ENCODE data around the gene COX11. TPM values are rescaled to one million over a fixed set of nuclear protein-coding genes. Genes with fewer than 3 reads are reported as not detected.

The COX11 gene
- total RNA-seq, 1 experiment from 2014 or later = 126 TPM

DNA sequence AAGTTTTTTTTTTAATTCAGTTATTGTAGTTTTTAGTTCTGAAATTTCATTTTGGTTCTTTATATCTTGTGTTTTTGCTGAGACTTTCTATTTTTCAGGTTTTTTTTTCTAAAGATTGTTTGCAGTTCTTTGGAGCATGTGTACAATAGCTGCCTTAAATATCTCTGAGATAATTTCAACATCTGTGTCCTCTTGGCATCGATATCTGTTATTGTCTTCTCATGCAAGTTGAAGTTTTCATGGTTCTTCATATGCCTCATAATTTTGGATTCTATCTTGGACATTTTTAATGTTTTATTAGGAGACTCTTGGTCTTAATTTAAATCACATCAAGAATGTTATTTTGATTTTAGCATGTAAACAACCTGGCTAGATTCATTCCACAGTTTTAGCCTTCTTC is 22.8 kb downstream of the COX11 start:
- no peaks in the 10 kb centered on the region for H3K27me3 ChIP-seq (replicated peaks)
- DNase-seq (ENCODE audit: low read depth in 1 of 2, low spot score in 2 of 2) = no peak
- peaks cover 51% of the 10 kb centered on the region for H3K4me1 ChIP-seq (replicated peaks)
- H3K36me3 ChIP-seq = peaks cover 30% of the 10 kb centered on the region
- H3K27ac ChIP-seq = peak overlapping the region; percentile 88
- H3K9me3 ChIP-seq (replicated peaks) = no peaks in the 10 kb centered on the region
- no peak overlapping the region for H3K4me3 ChIP-seq

DNA sequence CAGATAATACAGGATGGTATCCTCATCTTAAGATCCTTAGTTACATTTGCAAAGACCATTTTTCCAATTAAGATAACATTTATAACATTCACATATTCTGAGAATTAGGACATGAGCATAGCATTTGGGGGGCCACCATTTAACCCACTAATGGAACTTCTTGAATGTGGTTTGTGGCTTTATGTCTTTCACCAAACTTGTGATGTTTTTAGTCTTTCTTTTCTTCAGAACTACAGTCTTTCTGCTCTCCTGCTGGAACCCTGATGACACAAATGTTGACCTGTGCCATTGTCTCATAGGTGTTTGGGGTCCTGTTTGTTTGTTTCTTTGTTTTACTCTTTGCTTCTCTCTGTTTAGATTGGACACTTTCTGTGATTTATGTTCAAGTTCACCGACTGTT is 23.2 kb downstream of the COX11 start:
- Histone ChIP-seq H3K27me3 (replicated peaks) (no peaks in the 10 kb centered on the region), H3K36me3 (peaks cover 30% of the 10 kb centered on the region), H3K9me3 (replicated peaks) (no peaks in the 10 kb centered on the region), H3K4me3 (no peak overlapping the region), H3K27ac (peak overlapping the region; percentile 88), H3K4me1 (replicated peaks) (peaks cover 51% of the 10 kb centered on the region)
- no peak for DNase-seq (ENCODE audit: low read depth in 1 of 2, low spot score in 2 of 2)

DNA sequence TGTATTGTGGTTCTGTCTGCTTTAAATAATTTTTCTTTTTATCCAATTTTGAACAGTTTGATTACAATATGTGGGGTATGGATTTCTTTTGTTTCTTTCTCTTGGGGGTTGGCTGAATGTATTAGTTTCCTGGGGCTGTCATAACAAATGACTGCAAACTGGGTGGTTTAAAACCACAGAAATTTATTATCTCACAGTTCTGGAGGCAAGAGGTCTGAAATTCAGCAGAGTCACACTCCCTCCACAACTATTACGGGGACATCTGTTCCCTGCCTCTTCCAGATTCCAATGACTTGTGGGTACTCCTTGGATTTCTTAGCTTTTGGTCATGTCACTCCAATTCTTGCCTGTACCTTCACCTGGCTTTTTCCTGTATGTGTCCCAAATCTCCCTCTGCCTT is 23.7 kb downstream of the COX11 start:
- Histone ChIP-seq H3K36me3 (peaks cover 30% of the 10 kb centered on the region), H3K4me1 (replicated peaks) (peaks cover 51% of the 10 kb centered on the region), H3K4me3 (no peak overlapping the region), H3K27me3 (replicated peaks) (no peaks in the 10 kb centered on the region), H3K27ac (peak overlapping the region; percentile 88), H3K9me3 (replicated peaks) (no peaks in the 10 kb centered on the region)
- DNase-seq (ENCODE audit: low read depth in 1 of 2, low spot score in 2 of 2) = peak; percentile 69 to 90

DNA sequence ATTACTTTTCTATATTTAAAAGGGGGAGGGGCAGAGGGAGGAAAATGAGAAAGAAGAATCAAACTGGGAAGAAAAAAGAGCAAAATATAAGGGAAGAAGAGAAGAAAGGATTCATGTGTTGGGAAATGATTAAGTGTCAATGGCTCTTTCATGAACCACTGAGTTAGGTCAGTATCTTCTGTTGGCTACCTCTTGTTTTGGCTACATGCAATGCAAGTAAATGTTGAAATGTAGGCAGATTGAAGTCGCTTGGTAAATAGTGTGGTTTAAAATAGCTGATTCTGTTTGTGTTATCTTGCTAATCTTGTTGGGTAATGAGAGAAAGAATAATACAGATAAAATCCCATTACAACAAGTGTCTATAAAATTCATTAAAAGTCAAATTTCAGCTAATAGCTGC is 27.2 kb downstream of the COX11 start:
- H3K36me3 ChIP-seq = peaks cover 42% of the 10 kb centered on the region
- peaks cover 37% of the 10 kb centered on the region for H3K4me1 ChIP-seq (replicated peaks)
- no peak for DNase-seq (ENCODE audit: low read depth in 1 of 2, low spot score in 2 of 2)
- no peaks in the 10 kb centered on the region for H3K27me3 ChIP-seq (replicated peaks)
- no peak overlapping the region for H3K27ac ChIP-seq
- no peaks in the 10 kb centered on the region for H3K9me3 ChIP-seq (replicated peaks)
- no peak overlapping the region for H3K4me3 ChIP-seq

DNA sequence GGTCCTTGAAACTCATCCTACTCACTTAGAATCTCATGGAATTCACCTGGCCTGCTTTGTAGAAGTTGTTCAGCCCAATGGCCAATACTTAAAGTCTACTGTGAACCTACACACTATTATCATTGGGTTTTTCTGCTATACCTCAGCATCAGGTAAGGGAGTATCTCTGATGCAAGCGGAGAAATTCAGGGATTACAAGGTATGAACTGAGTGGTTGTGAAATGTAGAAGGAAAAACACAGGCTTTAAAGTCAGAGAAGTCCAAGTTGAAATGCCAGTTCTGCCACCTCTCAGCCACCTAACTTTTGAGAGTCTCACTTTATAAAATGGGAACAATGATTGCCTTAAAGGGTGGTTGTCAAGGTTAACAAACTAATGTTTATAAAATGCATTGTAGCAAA is 31.0 kb downstream of the COX11 start:
- H3K4me1 ChIP-seq (replicated peaks) = peaks cover 35% of the 10 kb centered on the region
- peaks cover 73% of the 10 kb centered on the region for H3K36me3 ChIP-seq
- H3K27ac ChIP-seq = no peak overlapping the region
- H3K27me3 ChIP-seq (replicated peaks) = no peaks in the 10 kb centered on the region
- no peak overlapping the region for H3K4me3 ChIP-seq
- DNase-seq (ENCODE audit: low read depth in 1 of 2, low spot score in 2 of 2) = no peak
- no peaks in the 10 kb centered on the region for H3K9me3 ChIP-seq (replicated peaks)

DNA sequence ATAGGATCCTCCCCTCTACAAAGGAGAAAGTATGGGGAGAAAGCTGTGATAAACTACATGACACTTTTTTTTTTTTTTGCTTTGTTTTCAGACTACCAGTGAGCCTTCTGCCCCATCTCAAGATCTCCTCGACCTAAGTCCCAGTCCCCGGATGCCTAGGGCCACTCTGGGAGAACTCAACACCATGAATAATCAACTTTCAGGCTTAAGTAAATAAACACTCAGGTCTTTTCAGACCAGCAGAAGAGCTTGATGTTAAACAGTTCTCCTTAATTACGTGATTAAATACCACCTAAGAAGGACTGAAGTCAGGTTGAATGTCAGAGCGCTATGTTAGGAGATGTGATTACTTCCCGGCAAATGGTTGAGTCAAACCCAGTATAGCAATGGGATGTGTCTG is 31.4 kb downstream of the COX11 start:
- H3K36me3 ChIP-seq = peaks cover 75% of the 10 kb centered on the region
- no peak overlapping the region for H3K27ac ChIP-seq
- no peaks in the 10 kb centered on the region for H3K9me3 ChIP-seq (replicated peaks)
- peak in 1 of 2 experiments; percentile 26 for DNase-seq (ENCODE audit: low read depth in 1 of 2, low spot score in 2 of 2)
- H3K4me3 ChIP-seq = no peak overlapping the region
- no peaks in the 10 kb centered on the region for H3K27me3 ChIP-seq (replicated peaks)
- H3K4me1 ChIP-seq (replicated peaks) = peaks cover 39% of the 10 kb centered on the region

DNA sequence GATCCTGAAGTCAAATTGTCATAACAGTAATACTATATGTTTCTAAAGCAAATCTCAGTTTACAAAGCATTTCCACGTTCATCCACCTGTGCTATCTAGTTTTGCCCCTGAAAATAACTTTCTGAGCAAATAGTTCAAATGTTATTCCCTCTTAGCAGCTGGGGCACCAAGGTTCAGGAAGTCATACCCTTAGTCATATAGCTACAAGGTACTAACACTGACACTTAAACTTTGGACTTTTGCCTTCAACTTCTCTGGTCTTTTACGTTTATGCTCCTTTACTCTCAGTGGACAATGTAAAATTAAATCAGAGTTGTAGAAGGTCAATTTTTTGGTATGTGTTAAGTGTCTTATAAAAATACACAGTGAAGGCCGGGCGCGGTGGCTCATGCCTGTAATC is 33.0 kb downstream of the COX11 start:
- no peaks in the 10 kb centered on the region for H3K9me3 ChIP-seq (replicated peaks)
- H3K27ac ChIP-seq = no peak overlapping the region
- H3K36me3 ChIP-seq = peaks cover 70% of the 10 kb centered on the region
- H3K27me3 ChIP-seq (replicated peaks) = no peaks in the 10 kb centered on the region
- no peak overlapping the region for H3K4me3 ChIP-seq
- DNase-seq (ENCODE audit: low read depth in 1 of 2, low spot score in 2 of 2) = no peak
- H3K4me1 ChIP-seq (replicated peaks) = peaks cover 39% of the 10 kb centered on the region

DNA sequence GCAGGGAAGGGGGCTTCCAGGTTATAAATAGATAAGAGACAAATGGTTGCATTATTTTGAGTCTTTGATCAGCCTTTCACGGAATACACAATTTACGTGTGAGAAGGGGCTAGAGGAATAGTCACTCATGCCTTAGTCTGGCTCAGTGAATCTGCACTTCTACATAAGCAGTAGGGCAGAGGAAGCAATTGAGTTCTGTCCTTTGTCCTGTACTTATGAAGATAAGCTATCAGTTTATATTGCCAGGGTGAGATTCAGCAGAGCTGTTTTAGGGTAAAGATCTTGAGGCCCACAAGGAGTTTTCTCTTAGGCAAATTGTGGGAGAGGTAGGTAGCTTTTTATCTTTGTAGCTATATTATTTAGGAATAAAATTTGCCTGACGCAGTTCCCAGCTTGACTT is 34.5 kb downstream of the COX11 start:
- Histone ChIP-seq H3K4me3 (no peak overlapping the region), H3K36me3 (peaks cover 63% of the 10 kb centered on the region), H3K9me3 (replicated peaks) (no peaks in the 10 kb centered on the region), H3K27ac (no peak overlapping the region), H3K4me1 (replicated peaks) (peaks cover 41% of the 10 kb centered on the region), H3K27me3 (replicated peaks) (no peaks in the 10 kb centered on the region)
- DNase-seq (ENCODE audit: low read depth in 1 of 2, low spot score in 2 of 2) = no peak

DNA sequence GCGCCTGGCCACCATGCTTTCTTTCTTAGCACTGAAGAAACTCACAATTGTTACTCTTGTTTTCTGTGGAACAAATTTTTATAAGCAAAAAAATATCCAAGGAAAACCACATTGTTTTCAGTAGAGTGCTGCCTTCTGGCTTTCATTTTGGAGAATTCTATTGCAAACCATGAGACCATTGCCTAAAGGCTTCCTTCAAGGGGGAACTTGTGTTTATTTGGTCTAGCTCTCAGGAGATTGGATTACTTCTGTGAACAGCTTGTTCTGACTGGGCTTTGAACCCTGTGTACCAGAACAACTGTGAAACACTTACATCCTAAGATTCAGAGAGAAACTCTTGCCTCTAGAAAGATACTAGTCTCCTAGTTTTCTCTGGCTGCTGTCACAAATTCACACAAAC is 35.7 kb downstream of the COX11 start:
- DNase-seq (ENCODE audit: low read depth in 1 of 2, low spot score in 2 of 2) = peak in 1 of 2 experiments; percentile 68
- Histone ChIP-seq H3K27ac (peak overlapping the region; percentile 21; the same call in 1 of the 2 replicates), H3K27me3 (replicated peaks) (no peaks in the 10 kb centered on the region), H3K4me3 (no peak overlapping the region), H3K36me3 (peaks cover 60% of the 10 kb centered on the region), H3K9me3 (replicated peaks) (no peaks in the 10 kb centered on the region), H3K4me1 (replicated peaks) (peaks cover 47% of the 10 kb centered on the region)

DNA sequence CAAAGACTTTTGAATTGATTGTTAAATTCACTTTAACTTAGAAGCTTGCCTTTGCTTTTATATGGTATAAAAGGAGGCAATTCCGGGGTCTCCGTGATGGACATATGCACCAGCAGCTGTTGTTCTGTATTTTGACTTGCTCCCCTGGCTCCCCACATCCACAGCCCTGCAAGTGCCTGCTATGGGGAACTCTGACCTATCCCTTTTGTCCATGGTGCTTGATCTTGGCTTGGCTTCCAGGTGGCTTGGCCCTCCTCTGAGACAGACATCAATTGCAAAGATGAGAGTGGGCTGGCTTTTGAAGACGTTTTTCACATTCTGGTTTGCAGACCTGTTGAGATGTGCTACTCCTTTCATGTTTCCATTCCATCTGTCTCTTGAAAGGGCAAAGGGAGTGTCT is 40.9 kb downstream of the COX11 start:
- H3K9me3 ChIP-seq (replicated peaks) = no peaks in the 10 kb centered on the region
- peaks cover 40% of the 10 kb centered on the region for H3K36me3 ChIP-seq
- H3K4me1 ChIP-seq (replicated peaks) = peaks cover 12% of the 10 kb centered on the region
- H3K4me3 ChIP-seq = no peak overlapping the region
- no peaks in the 10 kb centered on the region for H3K27me3 ChIP-seq (replicated peaks)
- DNase-seq (ENCODE audit: low read depth in 1 of 2, low spot score in 2 of 2) = no peak
- H3K27ac ChIP-seq = no peak overlapping the region

DNA sequence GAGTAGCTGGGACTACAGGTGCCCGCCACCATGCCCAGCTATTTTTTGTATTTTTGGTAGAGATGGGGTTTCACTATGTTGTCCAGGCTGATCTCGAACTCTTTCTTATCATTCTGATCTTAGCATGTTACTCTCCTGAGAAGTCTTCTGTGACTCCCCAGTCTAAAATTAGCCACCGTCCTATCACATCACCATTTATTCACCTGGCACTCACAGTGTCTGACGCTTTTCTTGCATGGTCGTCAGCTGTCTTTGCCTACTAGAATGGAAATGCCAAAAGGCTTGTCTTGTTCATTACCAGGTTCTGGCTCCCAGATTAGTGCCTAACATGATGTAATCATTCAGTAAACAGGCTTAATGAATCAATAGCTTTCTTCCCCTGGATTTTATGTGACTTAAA is 44.0 kb downstream of the COX11 start:
- H3K9me3 ChIP-seq (replicated peaks) = no peaks in the 10 kb centered on the region
- DNase-seq (ENCODE audit: low read depth in 1 of 2, low spot score in 2 of 2) = no peak
- no peaks in the 10 kb centered on the region for H3K27me3 ChIP-seq (replicated peaks)

DNA sequence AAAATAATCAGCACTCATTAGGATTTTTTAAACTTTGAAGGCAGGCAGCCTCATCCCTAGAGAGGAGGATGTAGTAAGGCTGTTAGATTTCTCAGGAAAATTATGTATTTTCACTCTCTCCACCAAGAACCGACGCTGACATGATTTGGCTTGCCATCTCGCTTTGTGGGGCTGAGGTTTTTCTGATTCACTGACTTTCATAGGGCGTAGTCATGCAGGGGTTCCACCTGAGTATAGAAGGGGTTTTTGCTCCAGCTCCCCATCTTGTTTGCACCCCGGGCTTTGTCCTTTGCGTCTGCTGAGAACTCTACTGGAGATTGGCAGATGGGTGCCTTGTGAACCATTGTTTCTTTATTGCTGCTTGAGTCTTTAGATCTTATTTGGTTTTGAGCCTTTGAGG is 47.6 kb downstream of the COX11 start:
- Histone ChIP-seq H3K4me1 (replicated peaks) (no peaks in the 10 kb centered on the region), H3K4me3 (no peak overlapping the region), H3K27ac (no peak overlapping the region), H3K9me3 (replicated peaks) (peaks cover 6% of the 10 kb centered on the region; the same call in 1 of the 2 replicates), H3K36me3 (peaks cover 62% of the 10 kb centered on the region), H3K27me3 (replicated peaks) (no peaks in the 10 kb centered on the region)
- DNase-seq (ENCODE audit: low read depth in 1 of 2, low spot score in 2 of 2) = no peak

More for the DNA sequence above, 44.0 kb downstream of the COX11 start:
- Histone ChIP-seq H3K4me3 (no peak overlapping the region), H3K36me3 (peaks cover 40% of the 10 kb centered on the region), H3K27ac (no peak overlapping the region), H3K4me1 (replicated peaks) (peaks cover 8% of the 10 kb centered on the region; the same call in 1 of the 2 replicates)

DNA sequence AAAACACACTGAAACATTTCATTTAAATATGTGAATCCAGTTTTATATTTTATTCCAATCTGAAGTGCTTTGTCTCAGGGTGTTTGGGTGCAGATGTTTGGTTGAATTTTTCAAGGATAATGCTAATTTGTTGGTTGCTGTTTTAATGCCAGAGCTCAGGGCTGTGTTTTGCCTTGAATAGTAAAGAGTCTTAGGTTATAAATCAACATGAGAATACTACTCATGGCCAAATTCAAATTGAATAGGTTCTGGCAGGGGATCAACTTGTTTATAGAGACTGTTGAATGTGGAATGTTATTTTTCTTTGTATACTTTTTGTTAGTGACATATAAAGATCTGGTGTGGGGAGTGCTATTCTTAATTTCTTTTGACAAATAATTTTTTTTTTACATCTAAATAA is 49.0 kb downstream of the COX11 start:
- no peaks in the 10 kb centered on the region for H3K27me3 ChIP-seq (replicated peaks)
- H3K4me1 ChIP-seq (replicated peaks) = no peaks in the 10 kb centered on the region
- DNase-seq (ENCODE audit: low read depth in 1 of 2, low spot score in 2 of 2) = no peak
- H3K27ac ChIP-seq = no peak overlapping the region
- no peak overlapping the region for H3K4me3 ChIP-seq
- peaks cover 6% of the 10 kb centered on the region; the same call in 1 of the 2 replicates for H3K9me3 ChIP-seq (replicated peaks)
- H3K36me3 ChIP-seq = peaks cover 67% of the 10 kb centered on the region

DNA sequence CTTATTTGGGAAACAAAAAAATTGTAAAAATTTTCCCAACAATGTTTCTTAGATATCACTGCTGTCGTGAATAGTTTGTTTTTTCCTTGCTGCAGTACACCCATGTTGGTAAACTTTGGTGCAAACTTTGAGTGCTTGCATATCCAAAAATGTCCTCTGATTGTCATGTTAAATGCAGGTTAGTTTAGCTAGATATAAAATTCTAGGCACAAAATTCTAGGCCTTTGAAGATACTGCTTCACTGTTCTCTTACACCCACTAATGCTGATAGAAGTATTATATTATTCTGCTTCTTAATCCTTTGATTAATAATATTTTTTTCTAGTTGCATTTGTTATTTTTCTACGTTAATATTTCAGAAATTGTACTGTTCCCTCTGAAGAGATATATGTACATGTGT is 51.7 kb downstream of the COX11 start:
- Histone ChIP-seq H3K27me3 (replicated peaks) (no peaks in the 10 kb centered on the region), H3K4me3 (no peak overlapping the region), H3K27ac (no peak overlapping the region), H3K4me1 (replicated peaks) (no peaks in the 10 kb centered on the region), H3K9me3 (replicated peaks) (peaks cover 6% of the 10 kb centered on the region; the same call in 1 of the 2 replicates), H3K36me3 (peaks cover 85% of the 10 kb centered on the region)
- no peak for DNase-seq (ENCODE audit: low read depth in 1 of 2, low spot score in 2 of 2)
